K562 (cell line): ENCODE data around the gene CDKN2B-AS1. TPM values are rescaled to one million over a fixed set of nuclear protein-coding genes. Genes with fewer than 3 reads are reported as not detected.

Experiments
- ATAC-seq: fragments of 200-7000 bp; cut with Tn5 transposase; 3 replicates; pipeline ENCODE4 v1.9.1; 2020; ENCODE audit warnings: moderate library complexity
- BruUV-seq: library from RNA; stranded (reverse); fragments of 400-500 nt; replicated peaks from 2 replicates; lab custom pipeline; 2021; lab: Mats Ljungman, UMichigan
- CTCF ChIA-PET: fragments of 300-600 bp; formaldehyde crosslinking; extraction: SDS; loops from one replicate; lab custom pipeline; 2021; ENCODE audit warnings: low intra/inter-chr PET ratio; lab: Yijun Ruan, JAX
- POLR2A ChIA-PET: fragments of 300-600, 350-650 bp; sonication (Branson Sonifier 250); formaldehyde crosslinking; extraction: SDS; loops from one replicate; lab custom pipeline; 2021; ENCODE audit warnings: antibody characterized with exemption, inconsistent platforms; lab: Yijun Ruan, JAX
- DNase-seq, 4 experiments: peaks; one replicate each; pipeline versions ENCODE4 v3.0.0 to v3.0.0-alpha.2; 2011 to 2018; ENCODE audit warnings: low spot score in 3 of 4, mixed read lengths in 3 of 4; ENCODE audit errors: extremely low read depth in 1 of 4
- FAIRE-seq: peaks from 2 replicates; lab custom pipeline; 2011; peaks lifted over from hg19 to GRCh38; lab: Jason Lieb, UNC
- H2AFZ ChIP-seq: 2 replicates; pipeline ENCODE4 v1.6.0; 2011; ENCODE audit warnings: low read depth, low read length, control low read depth, inconsistent platforms
- H3K27ac ChIP-seq: fragments of 200-600 bp; 3 replicates; pipeline ENCODE4 v1.8.0; 2011; ENCODE audit warnings: low read depth, mild to moderate bottlenecking, control low read depth, inconsistent platforms, low read length, moderate library complexity, mixed read lengths; ENCODE audit errors: extremely low read depth
- H3K27me3 ChIP-seq, 2 experiments: fragments of 300-600 bp in 1 of 2; 2 replicates in 1 of 2; 3 replicates in 1 of 2; pipeline versions ENCODE4 v1.6.0 to v1.8.0; 2011; ENCODE audit warnings: inconsistent platforms in 2 of 2, low read length in 2 of 2, mild to moderate bottlenecking in 1 of 2, mixed read lengths in 1 of 2, moderate library complexity in 1 of 2; ENCODE audit not compliant: control insufficient read depth in 2 of 2, insufficient read depth in 2 of 2
- H3K36me3 ChIP-seq: fragments of 300-600 bp; 3 replicates; pipeline ENCODE4 v1.8.0; 2011; ENCODE audit warnings: mild to moderate bottlenecking, low read length, inconsistent platforms; ENCODE audit not compliant: control insufficient read depth, insufficient read depth
- H3K4me1 ChIP-seq, 2 experiments: fragments of 200-600 bp in 1 of 2; replicated peaks in 1 of 2; 2 replicates in 1 of 2; 3 replicates in 1 of 2; pipeline versions ENCODE4 v1.5.1 to v1.8.0; 2011; ENCODE audit warnings: inconsistent platforms in 2 of 2, low read length in 2 of 2, mild to moderate bottlenecking in 1 of 2, mixed read lengths in 1 of 2, moderate library complexity in 1 of 2; ENCODE audit not compliant: control insufficient read depth in 2 of 2, insufficient read depth in 2 of 2
- H3K4me2 ChIP-seq: 2 replicates; pipeline ENCODE4 v1.6.1; 2011; ENCODE audit warnings: low read length, control low read depth, inconsistent platforms, mixed read lengths; ENCODE audit not compliant: insufficient read depth
- H3K4me3 ChIP-seq: fragments of 200-600 bp; sonication (generic), shearing (Covaris generic); 2 replicates; pipeline ENCODE4 v1.5.1; 2016; ENCODE audit warnings: control low read depth, inconsistent platforms
- H3K79me2 ChIP-seq: fragments of 200-600 bp; 3 replicates; pipeline ENCODE4 v1.8.0; 2011; ENCODE audit warnings: low read length, inconsistent platforms; ENCODE audit not compliant: control insufficient read depth, insufficient read depth
- H3K9ac ChIP-seq, 2 experiments: 2 replicates each; pipeline versions ENCODE4 v1.6.0 to v1.6.1; 2011; ENCODE audit warnings: low read depth in 2 of 2, low read length in 2 of 2, control low read depth in 1 of 2, inconsistent platforms in 1 of 2, mild to moderate bottlenecking in 1 of 2, mixed read lengths in 1 of 2; ENCODE audit not compliant: insufficient read depth in 1 of 2
- H3K9me1 ChIP-seq: one replicate; pipeline ENCODE4 v1.6.0; 2011; ENCODE audit warnings: inconsistent platforms, mild to moderate bottlenecking, low read length, moderate library complexity; ENCODE audit not compliant: control insufficient read depth, insufficient read depth
- H3K9me3 ChIP-seq: replicated peaks from 2 replicates; pipeline ENCODE4 v1.5.1; 2011; ENCODE audit warnings: low read depth, low read length, inconsistent platforms; ENCODE audit not compliant: control insufficient read depth, insufficient read depth
- H4K20me1 ChIP-seq: replicated peaks from 2 replicates; pipeline ENCODE4 v1.6.1; 2011; ENCODE audit warnings: low read length, inconsistent platforms, mixed read lengths; ENCODE audit not compliant: control insufficient read depth, insufficient read depth
- HMG20B ChIP-seq: fragments of 250-450 bp; sonication (Bioruptor Pico); IDR thresholded peaks from 2 replicates; pipeline ENCODE4 v1.5.0; 2021; ENCODE audit warnings: mild to moderate bottlenecking
- KDM2B ChIP-seq: fragments of 250-450 bp; sonication (Bioruptor Pico); IDR thresholded peaks from 2 replicates; pipeline ENCODE4 v1.8.0; 2021; ENCODE audit warnings: mild to moderate bottlenecking, moderate library complexity
- MEF2A ChIP-seq: IDR thresholded peaks from 2 replicates; pipeline ENCODE4 v1.6.1; 2011; ENCODE audit warnings: low read depth, mild to moderate bottlenecking, low read length, moderate library complexity; ENCODE audit not compliant: control insufficient read depth
- MTA1 ChIP-seq: fragments of 450-650 bp; IDR thresholded peaks from 2 replicates; pipeline ENCODE4 v1.6.1; 2017; ENCODE audit warnings: borderline replicate concordance
- MYC ChIP-seq, 2 experiments: fragments of 250-450 bp in 1 of 2; sonication (Bioruptor Pico) in 1 of 2; IDR thresholded peaks; 2 replicates each; pipeline versions ENCODE4 v1.5.1 to v1.6.1; 2012 to 2021; ENCODE audit warnings: low read depth in 2 of 2, borderline replicate concordance in 1 of 2, improper control_type of control experiment in 1 of 2, low read length in 1 of 2, mild to moderate bottlenecking in 1 of 2, moderate library complexity in 1 of 2
- POLR2AphosphoS5 ChIP-seq: IDR thresholded peaks from 2 replicates; pipeline ENCODE4 v1.6.1; 2011; ENCODE audit warnings: mild to moderate bottlenecking, low read depth, low read length, moderate library complexity; ENCODE audit not compliant: control insufficient read depth, insufficient read depth
- POLR2G ChIP-seq: fragments of 200-400 bp; formaldehyde crosslinking; IDR thresholded peaks from 2 replicates; pipeline ENCODE4 v1.6.1; 2017; ENCODE audit warnings: low read depth, mild to moderate bottlenecking, antibody characterized with exemption, low read length, moderate library complexity
- SOX6 ChIP-seq: fragments of 450-650 bp; IDR thresholded peaks from 2 replicates; pipeline ENCODE4 v1.6.1; 2014; ENCODE audit warnings: mild to moderate bottlenecking
- SREBF2 ChIP-seq: sonication (generic); formaldehyde crosslinking; IDR thresholded peaks from 2 replicates; pipeline ENCODE4 v1.4.0; 2020; ENCODE audit warnings: mild to moderate bottlenecking, missing genetic modification reagents
- TAF7 ChIP-seq: fragments of 450-650 bp; IDR thresholded peaks from 2 replicates; pipeline ENCODE4 v1.6.1; 2016; ENCODE audit warnings: missing genetic modification characterization, missing compliant biosample characterization
- TARDBP ChIP-seq: fragments of 450-650 bp; IDR thresholded peaks from 2 replicates; pipeline ENCODE4 v1.6.1; 2016
- TGIF2 ChIP-seq: sonication (generic); formaldehyde crosslinking; IDR thresholded peaks from 2 replicates; pipeline ENCODE4 v1.8.1; 2022; ENCODE audit warnings: mild to moderate bottlenecking, missing genetic modification reagents, moderate library complexity
- XRCC5 ChIP-seq: fragments of 200-400 bp; formaldehyde crosslinking; IDR thresholded peaks from 2 replicates; pipeline ENCODE4 v1.6.1; 2017; ENCODE audit warnings: low read depth, mild to moderate bottlenecking, low read length
- ZC3H4 ChIP-seq: sonication (generic); formaldehyde crosslinking; IDR thresholded peaks from 2 replicates; pipeline ENCODE4 v1.9.0; 2021; ENCODE audit warnings: missing genetic modification reagents, borderline replicate concordance
- ZNF217 ChIP-seq: sonication (generic); formaldehyde crosslinking; IDR thresholded peaks from 2 replicates; pipeline ENCODE4 v1.8.0; 2022; ENCODE audit warnings: mild to moderate bottlenecking, missing genetic modification reagents
- ZNF780A ChIP-seq: fragments of 250-450 bp; sonication (Bioruptor Pico); IDR thresholded peaks from 2 replicates; pipeline ENCODE4 v1.5.0; 2021; ENCODE audit warnings: mild to moderate bottlenecking
- WGBS: fragments of 100-300 bp; shearing (Covaris generic); methylation state at CpG from one replicate; pipeline ENCODE4 v1.1.6; 2016; ENCODE audit warnings: low coverage, mixed read lengths; ENCODE audit not compliant: insufficient coverage; ENCODE audit errors: missing lambda C conversion rate; 5-methylcytosine and 5-hydroxymethylcytosine counted together
- in situ Hi-C: fragments of 300-500 bp; cut with MboI; formaldehyde crosslinking; loops from 4 replicates; pipeline ENCODE4 v1.15.0; 2018; ENCODE audit warnings: inconsistent platforms, mixed read lengths
- intact Hi-C: fragments of 100-400 bp; cut with micrococcal nuclease; formaldehyde crosslinking; loops from 2 replicates; pipeline ENCODE4 v1.14.2; 2022
- polyA plus RNA-seq, 8 experiments: library from polyadenylated mRNA; depleted of rRNA in 4 of 8; stranded (reverse) in 5 of 8; unstranded in 3 of 8; fragments of >200 nt; fragmentation: Nextera tagmentation in 2 of 8; fragmentation: Illumina TruSeq in 1 of 8; extraction: Ambion mirVana in 2 of 8; extraction: Trizol in 1 of 8; gene quantifications; 2 replicates each; pipeline versions ENCODE4 v1.2.1 to v1.2.3, GENCODE V29; 2011 to 2014; ENCODE audit warnings: inconsistent platforms in 1 of 8, missing spikeins in 1 of 8
- total RNA-seq, 7 experiments: library from RNA; depleted of rRNA in 6 of 7; stranded (reverse); fragments of >200 nt in 6 of 7; fragmentation: Illumina TruSeq in 2 of 7; extraction: Trizol in 2 of 7; gene quantifications; 2 replicates each; pipeline versions ENCODE4 v1.2.1 to v1.2.3, GENCODE V29; 2011 to 2021; ENCODE audit warnings: low replicate concordance in 1 of 7
- TF ChIP-seq, protein P1 (sequence below): fragments of 450-650 bp; IDR thresholded peaks from 2 replicates; pipeline ENCODE4 v1.7.0; 2016; ENCODE audit warnings: borderline replicate concordance
- TF ChIP-seq, protein P2 (sequence below): fragments of 450-650 bp; formaldehyde crosslinking; IDR thresholded peaks from 2 replicates; pipeline ENCODE4 v1.4.0; 2020; ENCODE audit warnings: mild to moderate bottlenecking
- TF ChIP-seq, protein P3 (sequence below): sonication (generic); formaldehyde crosslinking; IDR thresholded peaks from 2 replicates; pipeline ENCODE4 v1.5.0; 2020; ENCODE audit warnings: missing genetic modification reagents

The CDKN2B-AS1 gene
- total and polyA plus RNA-seq, 9 of the 15 experiments (the other 6 are each of a cell fraction or from before 2014, with no cell fraction given), result not detected

DNA sequence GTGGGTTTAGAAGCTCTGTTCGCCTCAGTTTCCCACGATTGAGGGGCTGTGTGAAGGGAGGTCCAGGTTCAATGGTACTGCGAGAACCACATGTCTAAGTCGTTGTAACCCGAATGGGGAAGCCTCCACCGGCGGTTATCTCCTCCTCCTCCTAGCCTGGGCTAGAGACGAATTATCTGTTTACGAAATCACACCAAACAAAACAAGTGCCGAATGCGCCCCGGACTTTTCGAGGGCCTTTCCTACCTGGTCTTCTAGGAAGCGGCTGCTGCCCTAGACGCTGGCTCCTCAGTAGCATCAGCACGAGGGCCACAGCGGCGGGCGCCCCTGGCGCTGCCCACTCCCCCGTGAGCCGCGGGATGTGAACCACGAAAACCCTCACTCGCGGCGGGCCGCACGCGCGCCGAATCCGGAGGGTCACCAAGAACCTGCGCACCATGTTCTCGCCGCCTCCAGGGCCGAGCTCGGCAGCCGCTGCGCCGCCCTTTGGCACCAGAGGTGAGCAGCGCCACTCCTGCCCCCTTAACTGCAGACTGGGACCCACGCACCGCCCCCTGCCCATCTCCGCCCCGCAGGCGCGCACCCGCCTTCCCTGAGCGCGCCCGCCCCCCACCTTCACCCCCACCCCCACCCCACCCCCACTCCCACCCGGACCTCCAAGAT is 567 bp upstream of the CDKN2B-AS1 start, which contains the start of gene CDKN2A:
Gene CDKN2A, minus strand, starts transcription at position 500 of the 663 bp plus-strand sequence.
- no peaks in the 10 kb centered on the region for H3K79me2 ChIP-seq
- no peaks in the 10 kb centered on the region for H3K36me3 ChIP-seq
- intact Hi-C loops (no loop called here), in situ Hi-C loops (no loop called here)
- no peaks in the 10 kb centered on the region for H3K27me3 ChIP-seq
- DNase-seq, result no peak
- ChIA-PET POLR2A (no interaction called here), CTCF (no interaction called here)
- H3K4me1 ChIP-seq, result no peaks in the 10 kb centered on the region
- H3K9me3 ChIP-seq, result no peaks in the 10 kb centered on the region
- no CpG with 5 or more reads among the region's 53 CpGs for WGBS
- no TSS peak for BruUV-seq
- H4K20me1 ChIP-seq, result no peaks in the 10 kb centered on the region
- H3K9me1 ChIP-seq, result no peaks in the 10 kb centered on the region
- ATAC-seq, result no peak
- H3K9ac ChIP-seq, result no peak within 1 kb of the TSS
- no peak for FAIRE-seq
- H3K4me3 ChIP-seq, result no peak within 1 kb of the TSS
- H2AFZ ChIP-seq, result no peak within 1 kb of the TSS
- no peak within 1 kb of the TSS for H3K4me2 ChIP-seq
- H3K27ac ChIP-seq, result no peak within 1 kb of the TSS
- TF ChIP-seq MEF2A, result no peak
- TF ChIP-seq, protein P1, sequence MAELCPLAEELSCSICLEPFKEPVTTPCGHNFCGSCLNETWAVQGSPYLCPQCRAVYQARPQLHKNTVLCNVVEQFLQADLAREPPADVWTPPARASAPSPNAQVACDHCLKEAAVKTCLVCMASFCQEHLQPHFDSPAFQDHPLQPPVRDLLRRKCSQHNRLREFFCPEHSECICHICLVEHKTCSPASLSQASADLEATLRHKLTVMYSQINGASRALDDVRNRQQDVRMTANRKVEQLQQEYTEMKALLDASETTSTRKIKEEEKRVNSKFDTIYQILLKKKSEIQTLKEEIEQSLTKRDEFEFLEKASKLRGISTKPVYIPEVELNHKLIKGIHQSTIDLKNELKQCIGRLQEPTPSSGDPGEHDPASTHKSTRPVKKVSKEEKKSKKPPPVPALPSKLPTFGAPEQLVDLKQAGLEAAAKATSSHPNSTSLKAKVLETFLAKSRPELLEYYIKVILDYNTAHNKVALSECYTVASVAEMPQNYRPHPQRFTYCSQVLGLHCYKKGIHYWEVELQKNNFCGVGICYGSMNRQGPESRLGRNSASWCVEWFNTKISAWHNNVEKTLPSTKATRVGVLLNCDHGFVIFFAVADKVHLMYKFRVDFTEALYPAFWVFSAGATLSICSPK, result no peak
- TF ChIP-seq POLR2G, result no peak
- no peak for TF ChIP-seq XRCC5
- TF ChIP-seq TARDBP, result no peak
- TF ChIP-seq, protein P2, sequence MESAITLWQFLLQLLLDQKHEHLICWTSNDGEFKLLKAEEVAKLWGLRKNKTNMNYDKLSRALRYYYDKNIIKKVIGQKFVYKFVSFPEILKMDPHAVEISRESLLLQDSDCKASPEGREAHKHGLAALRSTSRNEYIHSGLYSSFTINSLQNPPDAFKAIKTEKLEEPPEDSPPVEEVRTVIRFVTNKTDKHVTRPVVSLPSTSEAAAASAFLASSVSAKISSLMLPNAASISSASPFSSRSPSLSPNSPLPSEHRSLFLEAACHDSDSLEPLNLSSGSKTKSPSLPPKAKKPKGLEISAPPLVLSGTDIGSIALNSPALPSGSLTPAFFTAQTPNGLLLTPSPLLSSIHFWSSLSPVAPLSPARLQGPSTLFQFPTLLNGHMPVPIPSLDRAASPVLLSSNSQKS, result no peak
- TF ChIP-seq MYC (IDR thresholded peaks at IDR 0.05; ENCODE audit: low read depth, low read length), result no peak
- no peak for TF ChIP-seq MYC (CRISPR knock-in tag; IDR thresholded peaks at IDR 0.05; ENCODE audit: borderline replicate concordance, low read depth)
- no peak for TF ChIP-seq SOX6
- no peak for TF ChIP-seq SREBF2
- TF ChIP-seq, protein P3, sequence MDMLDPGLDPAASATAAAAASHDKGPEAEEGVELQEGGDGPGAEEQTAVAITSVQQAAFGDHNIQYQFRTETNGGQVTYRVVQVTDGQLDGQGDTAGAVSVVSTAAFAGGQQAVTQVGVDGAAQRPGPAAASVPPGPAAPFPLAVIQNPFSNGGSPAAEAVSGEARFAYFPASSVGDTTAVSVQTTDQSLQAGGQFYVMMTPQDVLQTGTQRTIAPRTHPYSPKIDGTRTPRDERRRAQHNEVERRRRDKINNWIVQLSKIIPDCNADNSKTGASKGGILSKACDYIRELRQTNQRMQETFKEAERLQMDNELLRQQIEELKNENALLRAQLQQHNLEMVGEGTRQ (CRISPR knock-in tag), result no peak
- TF ChIP-seq ZNF217 (CRISPR knock-in tag), result no peak
- TF ChIP-seq KDM2B (CRISPR knock-in tag), result no peak
- no peak for TF ChIP-seq TGIF2 (CRISPR knock-in tag)
- TF ChIP-seq ZNF780A, result no peak
- no peak for TF ChIP-seq TAF7 (tag)
- TF ChIP-seq HMG20B (CRISPR knock-in tag), result no peak
- TF ChIP-seq MTA1, result no peak
- no peak for TF ChIP-seq POLR2AphosphoS5
- no peak for TF ChIP-seq ZC3H4 (CRISPR knock-in tag)
- TF ChIP-seq, all 486 proteins: peak for 0
